Osteoblast (primary cell): ENCODE measurements around the gene SELP. TPM values are rescaled to one million over a fixed set of nuclear protein-coding genes. Genes with fewer than 3 reads are reported as not detected.

Source experiments
- DNase-seq: peaks from one replicate; pipeline ENCODE4 v3.0.0; 2011; ENCODE audit warnings: low spot score, mixed read lengths; ENCODE audit not compliant: insufficient read length; ENCODE audit errors: missing footprints
- H2AFZ ChIP-seq: 2 replicates; pipeline ENCODE4 v1.6.0; 2011; ENCODE audit warnings: mild to moderate bottlenecking, low read length
- H3K27ac ChIP-seq: 2 replicates; pipeline ENCODE4 v1.5.1; 2011; ENCODE audit warnings: mild to moderate bottlenecking, low read depth, low read length, moderate library complexity
- H3K27me3 ChIP-seq: 2 replicates; pipeline ENCODE4 v1.6.0; 2012; ENCODE audit warnings: mild to moderate bottlenecking, control low read depth, inconsistent platforms, low read length, moderate library complexity; ENCODE audit not compliant: insufficient read depth
- H3K36me3 ChIP-seq: 2 replicates; pipeline ENCODE4 v1.5.1; 2011; ENCODE audit warnings: mild to moderate bottlenecking, low read length, control low read depth, moderate library complexity; ENCODE audit not compliant: insufficient read depth
- H3K4me1 ChIP-seq: 2 replicates; pipeline ENCODE4 v1.5.1; 2011; ENCODE audit warnings: mild to moderate bottlenecking, low read length, control low read depth, moderate library complexity; ENCODE audit not compliant: insufficient read depth
- H3K4me2 ChIP-seq: 2 replicates; pipeline ENCODE4 v1.6.0; 2011; ENCODE audit warnings: mild to moderate bottlenecking, low read length; ENCODE audit not compliant: insufficient read depth
- H3K4me3 ChIP-seq: fragments of 200-600 bp; sonication (generic); 3 replicates; pipeline ENCODE4 v1.5.1; 2012; ENCODE audit warnings: mild to moderate bottlenecking, low read length, inconsistent platforms; ENCODE audit not compliant: insufficient read depth
- H3K79me2 ChIP-seq: 2 replicates; pipeline ENCODE4 v1.6.0; 2012; ENCODE audit warnings: mild to moderate bottlenecking, low read length, control low read depth, inconsistent platforms; ENCODE audit not compliant: insufficient read depth
- H3K9me3 ChIP-seq: 2 replicates; pipeline ENCODE4 v1.5.1; 2011; ENCODE audit warnings: low read depth, low read length, control low read depth
- H4K20me1 ChIP-seq: 2 replicates; pipeline ENCODE4 v1.6.0; 2012; ENCODE audit warnings: mild to moderate bottlenecking, low read length, control low read depth; ENCODE audit not compliant: insufficient read depth
- total RNA-seq: library from RNA; depleted of rRNA; stranded (reverse); fragments of >200 nt; gene quantifications from 2 replicates; pipeline ENCODE4 v1.2.3, GENCODE V29; 2012
- TF ChIP-seq, protein P1 (sequence below): IDR thresholded peaks from 2 replicates; pipeline ENCODE4 v1.5.1; 2011; ENCODE audit warnings: mild to moderate bottlenecking, low read depth, low read length, moderate library complexity; ENCODE audit errors: extremely low read depth

The SELP gene
- total RNA-seq, 1 donor: not detected

DNA sequence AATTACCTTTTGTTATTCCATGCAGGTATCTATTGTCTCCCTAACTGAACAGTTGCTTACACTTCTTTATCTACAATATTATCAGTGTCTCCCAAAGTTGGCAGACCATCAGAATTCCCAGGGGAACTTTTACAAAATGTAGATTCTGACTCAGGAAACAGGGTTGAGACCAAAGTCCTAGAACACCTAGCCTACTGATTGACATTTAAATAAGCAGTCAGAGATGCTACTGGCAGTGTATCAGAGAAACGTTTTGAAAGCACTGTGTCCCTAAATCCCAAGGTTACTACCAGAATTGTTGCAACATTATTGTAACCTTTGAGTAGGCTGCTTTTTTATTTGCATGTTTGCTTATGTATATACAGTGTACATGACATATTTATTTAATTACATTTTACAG, 41.8 kb downstream of the SELP start:
- no peaks in the 10 kb centered on the region for H3K36me3 ChIP-seq
- TF ChIP-seq, protein P1, sequence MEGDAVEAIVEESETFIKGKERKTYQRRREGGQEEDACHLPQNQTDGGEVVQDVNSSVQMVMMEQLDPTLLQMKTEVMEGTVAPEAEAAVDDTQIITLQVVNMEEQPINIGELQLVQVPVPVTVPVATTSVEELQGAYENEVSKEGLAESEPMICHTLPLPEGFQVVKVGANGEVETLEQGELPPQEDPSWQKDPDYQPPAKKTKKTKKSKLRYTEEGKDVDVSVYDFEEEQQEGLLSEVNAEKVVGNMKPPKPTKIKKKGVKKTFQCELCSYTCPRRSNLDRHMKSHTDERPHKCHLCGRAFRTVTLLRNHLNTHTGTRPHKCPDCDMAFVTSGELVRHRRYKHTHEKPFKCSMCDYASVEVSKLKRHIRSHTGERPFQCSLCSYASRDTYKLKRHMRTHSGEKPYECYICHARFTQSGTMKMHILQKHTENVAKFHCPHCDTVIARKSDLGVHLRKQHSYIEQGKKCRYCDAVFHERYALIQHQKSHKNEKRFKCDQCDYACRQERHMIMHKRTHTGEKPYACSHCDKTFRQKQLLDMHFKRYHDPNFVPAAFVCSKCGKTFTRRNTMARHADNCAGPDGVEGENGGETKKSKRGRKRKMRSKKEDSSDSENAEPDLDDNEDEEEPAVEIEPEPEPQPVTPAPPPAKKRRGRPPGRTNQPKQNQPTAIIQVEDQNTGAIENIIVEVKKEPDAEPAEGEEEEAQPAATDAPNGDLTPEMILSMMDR: no peak
- peaks cover 9% of the 10 kb centered on the region for H3K27me3 ChIP-seq
- H4K20me1 ChIP-seq: no peaks in the 10 kb centered on the region
- H3K79me2 ChIP-seq: no peaks in the 10 kb centered on the region
- H3K27ac ChIP-seq: no peak overlapping the region
- H3K9me3 ChIP-seq: no peaks in the 10 kb centered on the region
- H3K4me3 ChIP-seq: no peak overlapping the region
- no peak overlapping the region for H2AFZ ChIP-seq
- no peaks in the 10 kb centered on the region for H3K4me1 ChIP-seq
- H3K4me2 ChIP-seq: no peak overlapping the region
- DNase-seq: no peak

DNA sequence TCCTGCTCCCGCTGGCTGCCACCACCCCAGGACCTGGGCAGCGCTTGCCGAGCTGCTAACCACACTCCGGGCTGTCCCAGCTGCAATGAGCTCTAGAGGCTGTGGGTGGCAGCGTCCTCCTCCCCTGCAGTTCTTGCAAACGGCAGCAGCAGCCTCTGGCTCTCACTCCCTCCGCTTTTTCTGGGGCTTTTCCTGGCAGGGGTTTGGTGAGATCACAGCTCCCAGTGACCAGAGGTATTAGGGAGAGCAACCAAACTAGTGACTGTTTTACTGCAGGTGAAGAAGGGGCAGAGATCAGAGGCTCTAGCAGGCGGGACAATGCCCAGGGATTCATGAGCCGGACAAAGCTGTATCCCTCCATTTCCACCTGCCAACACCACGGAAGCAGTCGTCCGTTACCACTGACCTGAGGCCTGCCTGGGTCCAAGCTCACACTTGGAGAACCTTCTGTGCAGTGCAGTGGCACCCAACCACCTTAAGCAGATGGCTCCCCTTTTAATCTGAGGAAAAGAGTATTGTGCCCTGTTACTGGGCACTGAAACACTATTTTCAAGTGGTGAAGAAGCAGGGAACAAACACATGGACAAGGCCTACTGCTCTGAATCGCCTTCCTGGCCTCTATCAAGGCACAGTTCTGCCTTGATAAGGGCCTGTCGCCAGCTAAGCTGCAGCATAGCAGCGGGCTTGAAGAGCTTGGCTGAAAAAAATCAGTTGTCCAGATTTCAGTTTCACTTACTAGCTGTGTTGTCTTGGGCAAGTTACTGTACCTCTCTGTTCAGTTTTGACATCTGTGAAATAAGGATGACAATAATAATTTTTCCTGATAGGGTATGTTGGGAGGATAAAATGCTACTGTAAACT, 43.3 kb downstream of the SELP start, which contains the start of gene F5:
F5 (minus strand) TSS at position 87 of the 861 bp plus-strand sequence. CDS start 95 bp downstream, outside the sequence.
- DNase-seq: peak; percentile 89
- H3K36me3 ChIP-seq: no peaks in the 10 kb centered on the region
- H2AFZ ChIP-seq: peak within 1 kb of the TSS; percentile 77

DNA sequence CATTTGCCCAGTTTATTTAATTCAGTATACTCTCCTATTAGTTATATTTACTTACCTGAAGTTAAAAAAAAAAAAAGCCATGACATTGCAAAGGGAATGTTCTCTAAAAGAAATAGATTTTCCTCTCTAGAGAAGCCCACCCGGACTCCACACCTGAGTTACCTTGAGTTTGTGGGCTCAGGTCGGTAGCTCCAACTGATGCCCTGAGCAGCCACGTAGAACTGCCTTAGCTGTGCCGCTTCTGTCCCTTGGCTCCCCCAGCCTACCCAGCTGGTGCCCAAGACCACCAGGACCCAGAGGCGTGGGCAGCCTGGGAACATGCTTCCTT, 43.9 kb downstream of the SELP start:
- Histone ChIP-seq H2AFZ (peak overlapping the region; percentile 77), H3K9me3 (no peaks in the 10 kb centered on the region)
- no peak for DNase-seq

More for the DNA sequence above, 43.3 kb downstream of the SELP start, which contains the start of gene F5:
- H3K4me1 ChIP-seq: no peaks in the 10 kb centered on the region
- H3K9me3 ChIP-seq: no peaks in the 10 kb centered on the region
- H3K4me3 ChIP-seq: no peak within 1 kb of the TSS
- H4K20me1 ChIP-seq: no peaks in the 10 kb centered on the region
- H3K79me2 ChIP-seq: no peaks in the 10 kb centered on the region
- H3K4me2 ChIP-seq: peak within 1 kb of the TSS; percentile 52
- TF ChIP-seq, protein P1: peak; percentile 48
- H3K27me3 ChIP-seq: peaks cover 9% of the 10 kb centered on the region
- no peak within 1 kb of the TSS for H3K27ac ChIP-seq

DNA sequence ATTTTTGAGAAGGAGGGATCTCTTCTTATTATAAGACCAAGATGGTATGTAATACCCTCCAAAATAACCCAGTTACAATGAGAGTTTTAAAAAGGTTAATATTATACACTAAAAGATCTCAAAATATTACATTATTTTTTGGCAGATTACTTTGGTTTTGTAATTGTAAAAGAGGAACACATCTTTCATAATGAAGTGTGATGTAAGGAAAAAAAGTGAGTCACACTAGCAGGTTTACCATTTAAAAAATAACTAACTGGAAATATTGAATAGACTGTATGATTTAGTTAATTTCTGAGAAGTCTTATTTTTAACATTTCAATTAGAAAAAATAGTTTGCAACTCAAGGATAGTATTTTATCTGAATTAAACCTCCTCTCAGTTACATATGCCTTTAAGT, 44.7 kb downstream of the SELP start:
- TF ChIP-seq, protein P1: no peak
- no peak overlapping the region for H3K4me2 ChIP-seq

More for the DNA sequence above, 43.9 kb downstream of the SELP start:
- H3K4me3 ChIP-seq: no peak overlapping the region
- TF ChIP-seq, protein P1: no peak
- H4K20me1 ChIP-seq: no peaks in the 10 kb centered on the region
- H3K4me2 ChIP-seq: peak overlapping the region; percentile 52
- no peaks in the 10 kb centered on the region for H3K4me1 ChIP-seq
- H3K27me3 ChIP-seq: peaks cover 9% of the 10 kb centered on the region
- no peaks in the 10 kb centered on the region for H3K36me3 ChIP-seq
- no peak overlapping the region for H3K27ac ChIP-seq
- H3K79me2 ChIP-seq: no peaks in the 10 kb centered on the region

More for the DNA sequence above, 44.7 kb downstream of the SELP start:
- Histone ChIP-seq H3K4me1 (no peaks in the 10 kb centered on the region), H3K27me3 (peaks cover 9% of the 10 kb centered on the region), H4K20me1 (no peaks in the 10 kb centered on the region), H3K36me3 (no peaks in the 10 kb centered on the region), H3K4me3 (no peak overlapping the region), H3K27ac (no peak overlapping the region), H3K9me3 (no peaks in the 10 kb centered on the region), H3K79me2 (no peaks in the 10 kb centered on the region), H2AFZ (no peak overlapping the region)
- no peak for DNase-seq
